Stimulated activated effector memory CD8-positive, alpha-beta T cell treated with anti-CD3 and anti-CD28 coated beads, Interleukin-12 subunit alpha, Interleukin-12 subunit beta, amount 100 ng/mL, for 72 hours (primary cell): Measurements from ENCODE around the gene GDF7.

Source experiments
- ATAC-seq: fragments of 150-1000 bp; cut with Tn5 transposase; 2 replicates; pipeline ENCODE4 v1.10.0; 2021
- DNase-seq, 2 donors: peaks; one replicate each; pipeline ENCODE4 v3.0.0; 2021 to 2022; ENCODE audit warnings: low spot score in 2 of 2
- H3K27ac Mint-ChIP-seq: one replicate; pipeline ENCODE4 v1.8.0; 2022; ENCODE audit warnings: mild to moderate bottlenecking, mixed read lengths
- H3K36me3 Mint-ChIP-seq: one replicate; pipeline ENCODE4 v1.8.0; 2022; ENCODE audit warnings: mild to moderate bottlenecking, mixed read lengths
- H3K4me1 Mint-ChIP-seq: one replicate; pipeline ENCODE4 v1.8.0; 2022; ENCODE audit warnings: mixed read lengths
- H3K4me3 Mint-ChIP-seq: one replicate; pipeline ENCODE4 v1.8.0; 2022; ENCODE audit warnings: mild to moderate bottlenecking, mixed read lengths
- H3K9me3 Mint-ChIP-seq: one replicate; pipeline ENCODE4 v1.8.0; 2022; ENCODE audit warnings: mixed read lengths

The GDF7 gene

DNA sequence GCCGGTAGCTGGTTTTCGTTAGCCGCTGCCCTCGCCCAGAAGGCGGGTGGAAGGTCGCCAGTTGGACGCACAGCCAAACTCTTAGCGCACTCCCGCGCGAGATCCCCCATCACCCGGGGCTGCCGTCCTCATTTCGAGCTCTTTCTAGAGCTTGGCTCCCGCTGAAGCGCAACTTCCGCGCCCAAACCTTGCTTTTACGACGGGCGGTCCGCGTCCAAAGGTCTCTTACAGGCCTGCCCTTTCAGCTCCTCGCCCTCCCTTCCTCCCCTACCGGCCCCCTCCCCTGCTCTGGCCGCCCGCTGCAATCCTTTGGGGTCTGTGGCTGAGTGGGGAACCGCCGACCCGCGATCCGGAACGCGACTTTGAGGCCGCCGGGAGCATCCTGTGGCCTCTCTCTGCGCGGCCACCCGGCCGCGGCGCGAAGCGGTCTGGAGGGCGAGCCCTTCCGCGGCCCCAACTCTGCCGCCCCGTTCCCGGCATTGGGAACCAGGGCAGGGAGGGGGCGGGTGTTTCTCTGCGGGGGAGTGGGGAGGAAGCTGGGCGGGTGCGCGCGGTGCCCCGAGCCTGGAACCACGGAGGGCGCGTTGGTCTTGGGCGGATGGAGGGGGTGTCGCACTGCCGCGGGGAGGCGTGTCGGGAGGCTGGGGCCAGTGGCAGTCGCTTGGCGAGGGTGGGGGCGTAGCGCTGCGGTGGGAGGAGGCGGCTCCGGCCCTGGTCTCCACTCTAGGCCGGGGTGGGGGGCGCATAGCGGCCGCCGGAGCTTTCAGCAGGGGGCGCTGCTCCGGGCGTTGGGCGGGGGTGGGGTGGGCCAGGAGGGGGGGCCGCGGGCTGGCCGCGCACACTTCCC, at the start of gene GDF7:
Gene GDF7 (plus strand): TSS at position 841 of the 847 bp plus-strand sequence. CDS start 96 bp downstream, outside the sequence.
- Mint-ChIP-seq H3K27ac (peak within 1 kb of the TSS; percentile 23), H3K4me3 (peak within 1 kb of the TSS; percentile 71), H3K9me3 (no peaks in the 10 kb centered on the region), H3K4me1 (peaks cover 22% of the 10 kb centered on the region), H3K36me3 (peaks cover 6% of the 10 kb centered on the region)
- ATAC-seq (peak; percentile 14), DNase-seq (no peak)

DNA sequence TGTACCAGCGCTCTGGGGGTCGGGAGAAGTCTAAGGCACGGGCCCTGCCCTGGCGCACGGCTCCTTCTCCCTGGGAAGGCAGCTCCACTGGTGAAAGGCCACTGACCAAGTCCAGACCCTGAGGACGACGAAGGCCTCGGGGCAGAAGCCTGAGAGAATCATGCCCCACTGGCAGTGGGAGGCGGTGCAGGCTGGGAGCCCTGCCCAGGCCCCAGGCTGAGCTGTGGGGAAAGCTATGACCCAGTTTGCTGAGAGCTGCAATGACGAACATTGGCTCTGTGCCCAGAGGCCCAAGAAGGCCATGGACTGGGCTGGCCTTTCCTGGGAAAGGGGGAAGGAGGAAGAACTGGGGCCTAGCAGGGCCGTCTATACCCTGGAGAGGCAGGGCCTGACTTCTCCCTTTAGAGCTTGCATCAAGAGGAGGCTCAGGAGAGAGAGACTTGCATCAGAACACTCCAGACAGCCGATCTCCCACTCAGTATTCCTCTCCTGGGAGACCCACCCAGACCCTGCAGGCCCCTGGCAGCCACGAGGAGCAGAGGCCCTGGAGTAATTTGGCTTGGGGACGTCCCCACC, 49.0 kb upstream of the GDF7 start:
- Mint-ChIP-seq H3K9me3 (no peaks in the 10 kb centered on the region), H3K4me1 (peaks cover 6% of the 10 kb centered on the region), H3K27ac (peak overlapping the region; percentile 76), H3K36me3 (peaks cover 15% of the 10 kb centered on the region), H3K4me3 (no peak overlapping the region)
- DNase-seq: no peak
- ATAC-seq: peak; percentile 35

DNA sequence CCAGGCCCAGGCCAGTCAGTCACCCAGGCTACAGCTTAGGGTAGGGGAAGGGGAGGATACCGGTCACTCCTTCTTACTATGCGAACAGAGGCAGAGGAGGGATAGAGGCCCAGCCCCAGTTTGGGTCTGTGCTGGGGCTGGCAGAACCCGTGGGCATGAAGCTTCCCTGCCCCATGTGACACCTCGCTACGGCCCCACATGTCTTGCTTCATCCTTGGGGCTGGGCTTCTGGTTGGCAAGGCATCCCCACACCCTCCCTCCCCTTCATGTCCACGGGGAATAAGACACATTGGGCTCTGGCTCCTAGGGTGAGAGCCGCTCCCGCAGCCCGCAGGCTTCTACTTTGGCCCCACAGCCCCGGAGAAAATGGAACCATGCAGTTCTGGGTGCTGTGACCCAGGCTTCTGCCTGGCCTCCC, 48.5 kb upstream of the GDF7 start:
- Mint-ChIP-seq H3K27ac (no peak overlapping the region), H3K36me3 (peaks cover 18% of the 10 kb centered on the region), H3K4me3 (no peak overlapping the region), H3K9me3 (no peaks in the 10 kb centered on the region), H3K4me1 (peaks cover 6% of the 10 kb centered on the region)
- no peak for DNase-seq
- no peak for ATAC-seq

DNA sequence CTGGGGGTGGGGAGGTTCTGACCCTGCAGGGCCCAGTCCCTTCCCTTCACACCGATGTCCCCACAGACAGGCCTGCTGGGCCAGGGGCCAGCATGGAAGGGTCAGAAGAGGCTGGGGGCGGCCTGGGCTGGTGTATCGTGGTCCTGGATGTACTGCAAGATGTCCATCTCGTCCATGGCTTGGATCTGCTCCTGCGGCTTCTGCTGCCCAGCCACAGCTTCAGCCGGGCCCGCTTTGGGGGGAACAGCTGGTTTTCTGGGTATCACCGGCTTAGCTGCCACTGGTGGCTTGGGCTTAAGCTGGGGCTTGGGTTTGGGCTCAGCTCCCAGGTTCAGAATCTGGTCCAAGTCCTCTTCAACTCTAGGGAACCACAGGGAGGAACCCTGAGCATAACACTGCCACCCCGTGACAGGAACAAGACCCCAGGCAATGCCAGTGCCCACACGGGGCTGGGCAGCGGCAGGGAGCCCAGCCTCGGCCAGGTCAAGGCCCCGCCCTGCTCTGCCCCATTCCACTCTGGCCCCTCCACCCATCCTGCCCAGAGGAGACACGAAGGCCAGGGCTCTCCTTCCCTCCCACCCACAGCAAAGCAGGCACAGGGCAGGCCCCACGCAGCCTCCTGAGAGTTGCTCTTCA, 47.9 kb upstream of the GDF7 start:
- peak overlapping the region; percentile 13 for H3K27ac Mint-ChIP-seq
- H3K36me3 Mint-ChIP-seq: peaks cover 18% of the 10 kb centered on the region
- no peak for DNase-seq
- no peaks in the 10 kb centered on the region for H3K9me3 Mint-ChIP-seq
- no peak for ATAC-seq
- peaks cover 6% of the 10 kb centered on the region for H3K4me1 Mint-ChIP-seq
- no peak overlapping the region for H3K4me3 Mint-ChIP-seq

DNA sequence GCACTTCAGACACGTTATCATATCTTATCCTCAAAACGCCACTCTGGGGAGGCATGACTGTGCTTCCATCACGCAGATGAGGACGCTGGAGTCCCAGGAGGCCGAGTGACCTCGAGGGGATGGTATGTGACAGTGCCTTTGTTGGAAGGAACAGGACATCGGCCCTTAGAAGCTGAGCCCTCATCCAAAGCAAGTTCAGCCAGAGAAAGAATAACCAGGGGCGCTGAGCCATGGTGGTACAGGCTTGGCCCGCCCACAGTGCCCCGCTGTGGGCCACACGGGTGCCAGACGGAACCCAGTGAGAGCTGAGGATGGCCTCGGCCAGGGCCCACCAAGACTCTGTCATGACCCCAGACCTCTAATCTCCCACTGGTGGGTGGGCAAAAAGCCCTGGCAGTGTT, 47.3 kb upstream of the GDF7 start:
- H3K9me3 Mint-ChIP-seq: no peaks in the 10 kb centered on the region
- ATAC-seq (no peak), DNase-seq (no peak)
- peaks cover 6% of the 10 kb centered on the region for H3K4me1 Mint-ChIP-seq
- peak overlapping the region; percentile 13 for H3K27ac Mint-ChIP-seq
- H3K4me3 Mint-ChIP-seq: no peak overlapping the region
- H3K36me3 Mint-ChIP-seq: peaks cover 18% of the 10 kb centered on the region

DNA sequence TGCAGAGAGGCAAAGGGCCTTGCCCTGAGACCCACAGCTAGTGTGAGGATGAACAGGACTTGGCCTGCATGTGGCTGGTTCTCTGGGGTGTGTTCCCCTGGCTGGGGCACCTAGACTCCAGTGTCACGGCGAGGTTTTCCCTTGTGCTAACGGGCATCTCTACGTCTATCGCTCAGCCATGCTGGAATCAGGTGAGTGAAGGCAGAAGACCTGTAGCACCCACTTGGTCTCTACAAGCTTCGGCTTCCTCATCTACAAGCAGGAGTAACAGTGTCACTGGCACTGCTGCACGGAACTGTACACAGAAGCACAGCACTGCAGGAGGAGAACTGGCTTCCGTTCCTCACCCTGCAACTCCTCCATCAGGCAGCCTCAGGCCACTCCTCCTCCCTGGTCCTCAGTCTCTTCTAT, 46.7 kb upstream of the GDF7 start:
- ATAC-seq: no peak

DNA sequence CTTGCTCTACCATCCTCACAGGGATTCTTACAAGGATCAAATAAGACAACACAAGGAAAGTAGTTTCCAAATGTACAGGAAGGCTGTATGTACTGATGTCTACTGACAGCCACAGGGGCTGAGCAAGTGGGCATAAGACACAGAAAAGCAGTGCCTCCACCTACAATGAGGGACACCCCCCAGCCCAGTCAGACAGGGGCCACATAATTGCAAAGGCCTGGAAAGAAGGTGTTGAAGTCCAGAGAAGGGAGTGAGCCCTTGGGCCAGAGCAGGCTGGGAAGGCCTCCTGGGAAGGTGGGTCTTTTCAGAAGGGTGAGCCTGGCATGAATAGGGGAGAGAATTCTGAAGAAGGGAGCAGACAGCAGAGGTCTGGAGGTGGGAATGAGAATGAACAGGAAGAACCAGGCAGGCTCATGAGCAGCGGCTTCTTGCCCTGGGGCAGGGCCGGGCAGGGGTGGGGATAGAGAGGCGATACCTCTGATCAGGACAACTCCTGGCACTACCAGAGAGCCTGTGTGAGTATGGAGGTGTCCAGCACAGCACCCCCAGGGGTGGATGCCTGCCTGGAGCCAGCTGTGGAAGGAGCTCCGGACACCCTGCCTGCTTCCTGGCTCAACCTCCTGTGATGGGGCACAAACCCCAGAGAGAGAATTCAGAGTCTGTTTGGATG, 46.1 kb upstream of the GDF7 start:
- peaks cover 6% of the 10 kb centered on the region for H3K4me1 Mint-ChIP-seq
- DNase-seq (no peak), ATAC-seq (no peak)
- no peak overlapping the region for H3K4me3 Mint-ChIP-seq
- no peaks in the 10 kb centered on the region for H3K9me3 Mint-ChIP-seq
- H3K36me3 Mint-ChIP-seq: peaks cover 18% of the 10 kb centered on the region
- peak overlapping the region; percentile 88 for H3K27ac Mint-ChIP-seq

More for the DNA sequence above, 46.7 kb upstream of the GDF7 start:
- Mint-ChIP-seq H3K36me3 (peaks cover 18% of the 10 kb centered on the region), H3K4me1 (peaks cover 6% of the 10 kb centered on the region), H3K4me3 (no peak overlapping the region), H3K9me3 (no peaks in the 10 kb centered on the region), H3K27ac (peak overlapping the region; percentile 88)
- DNase-seq: no peak

DNA sequence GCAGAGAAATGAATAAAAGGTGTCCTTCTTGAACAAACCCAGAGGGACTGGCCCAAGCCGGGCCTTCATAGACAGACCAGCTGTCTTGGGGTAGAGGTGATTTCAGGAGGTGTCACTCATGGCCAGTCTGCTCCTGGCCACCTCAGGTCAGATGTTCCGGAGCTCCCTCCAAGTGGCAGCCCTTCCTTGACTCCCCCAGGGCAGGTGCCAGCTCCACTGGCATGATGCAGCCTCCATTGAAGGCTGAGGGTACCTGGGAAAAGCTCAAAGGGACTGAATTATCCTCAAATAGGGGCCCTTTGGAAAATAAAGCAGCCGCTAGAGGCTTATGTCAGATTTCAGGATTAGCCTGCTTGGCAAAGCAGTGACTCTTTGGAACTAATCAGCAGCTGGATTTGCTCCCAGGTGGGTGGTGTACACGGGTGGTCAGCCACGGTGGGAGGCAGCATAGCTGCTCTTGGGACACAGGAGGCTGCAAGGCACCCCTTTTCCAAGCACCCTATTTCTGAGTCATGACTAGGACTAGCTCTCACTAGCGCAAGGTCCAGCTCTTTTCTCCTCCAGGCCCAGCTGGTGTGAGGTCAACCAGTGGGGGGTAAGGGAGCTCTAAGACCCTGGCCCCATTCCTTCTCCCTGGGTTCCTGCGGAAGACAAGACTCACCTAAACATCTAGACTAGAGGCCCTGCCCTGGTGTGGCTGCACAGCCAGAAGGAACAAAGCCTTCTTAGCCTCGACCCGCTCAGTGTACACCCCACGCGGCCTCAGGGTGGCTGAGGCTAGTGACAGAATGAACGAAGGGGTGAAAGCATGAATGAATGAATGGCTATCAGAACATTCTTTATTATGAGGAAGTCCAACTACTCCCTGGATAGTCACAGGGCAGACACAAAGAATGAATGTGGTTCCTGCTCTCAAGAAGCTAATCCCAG, 45.3 kb upstream of the GDF7 start:
- ATAC-seq (no peak), DNase-seq (no peak)
- no peak overlapping the region for H3K27ac Mint-ChIP-seq

DNA sequence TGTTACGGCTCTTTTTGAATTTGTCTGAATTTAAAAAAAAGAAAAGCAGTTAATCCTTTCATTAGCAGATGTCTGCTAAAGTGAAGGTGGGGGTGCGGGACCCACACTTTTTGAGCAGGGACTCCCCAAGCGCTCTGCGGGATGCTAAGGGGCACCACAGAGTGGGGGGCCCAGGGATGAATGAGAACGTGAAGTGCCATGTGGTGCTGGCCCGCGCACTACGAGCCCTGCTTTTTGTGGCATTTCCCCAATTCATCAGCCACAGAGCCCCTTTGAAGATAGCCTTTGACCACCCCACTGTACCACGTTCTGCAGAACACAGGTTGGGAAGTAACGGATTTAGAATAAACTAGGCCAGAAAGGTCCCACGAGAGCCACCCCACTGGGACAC, 44.7 kb upstream of the GDF7 start:
- DNase-seq (no peak), ATAC-seq (no peak)
- H3K27ac Mint-ChIP-seq: no peak overlapping the region
- H3K9me3 Mint-ChIP-seq: no peaks in the 10 kb centered on the region
- no peak overlapping the region for H3K4me3 Mint-ChIP-seq
- peaks cover 6% of the 10 kb centered on the region for H3K4me1 Mint-ChIP-seq
- peaks cover 18% of the 10 kb centered on the region for H3K36me3 Mint-ChIP-seq

More for the DNA sequence above, 45.3 kb upstream of the GDF7 start:
- H3K36me3 Mint-ChIP-seq: peaks cover 18% of the 10 kb centered on the region
- H3K4me3 Mint-ChIP-seq: no peak overlapping the region
- H3K4me1 Mint-ChIP-seq: peaks cover 6% of the 10 kb centered on the region
- no peaks in the 10 kb centered on the region for H3K9me3 Mint-ChIP-seq

DNA sequence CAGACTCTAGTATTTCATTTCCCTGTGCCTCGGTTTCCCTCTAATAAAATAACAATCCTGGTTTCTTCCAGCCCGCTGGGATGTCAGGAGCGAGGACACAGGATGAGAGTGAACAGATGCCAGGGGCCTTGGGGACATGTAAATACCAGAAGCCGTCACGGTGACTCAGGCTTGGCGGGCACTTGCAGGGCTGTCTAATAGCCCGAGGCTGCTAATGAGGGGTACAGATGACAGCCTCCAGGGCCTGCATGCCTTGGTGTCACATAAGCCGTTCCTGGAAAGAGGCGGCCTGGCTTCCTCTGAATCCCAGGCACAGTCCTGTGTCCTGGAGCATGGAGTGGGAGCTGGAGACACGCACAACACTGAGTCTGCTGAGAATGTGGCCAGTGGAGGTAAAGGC, 44.2 kb upstream of the GDF7 start:
- no peak overlapping the region for H3K27ac Mint-ChIP-seq
- no peak overlapping the region for H3K4me3 Mint-ChIP-seq
- peaks cover 4% of the 10 kb centered on the region for H3K4me1 Mint-ChIP-seq
- ATAC-seq: no peak
- H3K36me3 Mint-ChIP-seq: peaks cover 18% of the 10 kb centered on the region
- DNase-seq: no peak
- no peaks in the 10 kb centered on the region for H3K9me3 Mint-ChIP-seq

DNA sequence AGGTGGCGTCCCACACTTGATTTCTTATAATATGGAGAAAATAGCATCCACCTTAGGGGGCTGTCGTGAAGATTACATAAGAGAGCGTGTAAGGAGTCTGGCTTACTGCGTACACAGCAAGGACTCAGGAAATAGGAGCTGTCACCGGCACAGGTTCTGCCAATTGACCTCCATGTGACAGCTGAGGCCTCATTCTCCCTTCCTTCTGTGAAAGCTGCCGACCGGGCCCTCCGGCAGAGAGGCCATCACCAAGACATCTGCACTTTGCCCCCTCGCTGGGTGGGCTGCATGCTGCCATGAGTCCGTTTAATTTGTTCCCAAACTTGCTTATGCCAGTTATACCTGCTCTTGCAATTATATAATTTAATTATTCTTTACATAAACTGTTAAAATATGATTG, 43.7 kb upstream of the GDF7 start:
- Mint-ChIP-seq H3K27ac (no peak overlapping the region), H3K36me3 (peaks cover 18% of the 10 kb centered on the region), H3K4me1 (no peaks in the 10 kb centered on the region), H3K4me3 (no peak overlapping the region), H3K9me3 (no peaks in the 10 kb centered on the region)
- DNase-seq (no peak), ATAC-seq (no peak)

DNA sequence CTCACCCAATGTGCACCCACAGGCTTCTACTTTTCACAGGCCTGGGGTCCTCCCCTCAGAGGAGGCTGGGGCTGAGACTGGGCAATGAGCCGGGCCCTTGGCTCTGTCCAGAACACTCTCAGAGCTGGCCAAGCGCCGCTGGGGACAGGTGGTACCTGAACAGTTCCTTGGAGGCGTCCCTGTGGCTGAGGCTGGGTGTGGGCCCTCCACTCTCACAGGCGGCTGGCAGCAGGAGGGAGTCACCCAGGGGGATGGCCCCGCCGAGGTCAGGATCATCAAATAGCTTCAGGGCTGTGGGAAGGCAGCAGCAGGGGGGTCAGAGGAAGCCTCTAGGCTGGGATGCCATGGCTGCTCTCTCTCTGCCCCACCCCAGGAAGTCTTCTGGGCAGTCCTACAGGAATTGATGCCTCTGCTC, 43.2 kb upstream of the GDF7 start:
- ATAC-seq (no peak), DNase-seq (no peak)
- peaks cover 18% of the 10 kb centered on the region for H3K36me3 Mint-ChIP-seq
- H3K4me3 Mint-ChIP-seq: no peak overlapping the region
- no peaks in the 10 kb centered on the region for H3K4me1 Mint-ChIP-seq
- peak overlapping the region; percentile 37 for H3K27ac Mint-ChIP-seq
- H3K9me3 Mint-ChIP-seq: no peaks in the 10 kb centered on the region

DNA sequence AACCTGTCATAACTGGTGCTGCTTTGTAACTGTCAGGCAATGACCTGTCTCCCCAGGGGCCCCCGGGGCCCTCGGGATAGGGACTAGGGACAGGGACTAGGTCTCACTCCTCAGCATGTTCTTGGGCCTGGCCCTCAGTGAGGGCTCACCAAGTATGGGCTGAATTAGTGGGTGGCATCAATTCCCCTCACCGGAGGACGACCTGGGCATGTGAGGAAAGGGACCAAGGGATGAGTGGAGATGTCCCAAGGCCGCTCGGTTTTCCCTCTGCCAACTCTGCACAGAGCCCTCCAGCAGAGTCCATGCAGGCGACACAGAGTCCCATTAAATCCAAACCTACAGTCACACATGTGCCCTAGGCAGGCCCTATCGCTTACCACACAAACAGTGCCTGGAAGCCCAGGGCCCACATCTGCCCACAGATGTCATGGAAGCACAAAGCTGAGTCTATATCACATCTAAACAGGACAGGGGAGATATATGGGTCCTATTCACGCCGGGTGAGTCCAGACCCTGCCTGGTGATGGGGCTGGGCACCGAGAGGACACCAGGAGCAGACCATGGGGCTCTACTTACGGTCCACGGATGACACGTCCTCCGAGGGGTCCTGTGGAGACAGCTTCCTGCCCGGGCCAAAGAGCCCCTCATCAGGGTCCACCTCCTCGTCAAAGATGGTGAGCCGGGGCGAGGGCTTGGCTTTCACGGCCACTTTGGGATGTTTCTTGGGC, 42.6 kb upstream of the GDF7 start:
- Mint-ChIP-seq H3K27ac (peak overlapping the region; percentile 37), H3K9me3 (no peaks in the 10 kb centered on the region), H3K4me3 (no peak overlapping the region), H3K4me1 (no peaks in the 10 kb centered on the region), H3K36me3 (peaks cover 18% of the 10 kb centered on the region)
- ATAC-seq (no peak), DNase-seq (no peak)

DNA sequence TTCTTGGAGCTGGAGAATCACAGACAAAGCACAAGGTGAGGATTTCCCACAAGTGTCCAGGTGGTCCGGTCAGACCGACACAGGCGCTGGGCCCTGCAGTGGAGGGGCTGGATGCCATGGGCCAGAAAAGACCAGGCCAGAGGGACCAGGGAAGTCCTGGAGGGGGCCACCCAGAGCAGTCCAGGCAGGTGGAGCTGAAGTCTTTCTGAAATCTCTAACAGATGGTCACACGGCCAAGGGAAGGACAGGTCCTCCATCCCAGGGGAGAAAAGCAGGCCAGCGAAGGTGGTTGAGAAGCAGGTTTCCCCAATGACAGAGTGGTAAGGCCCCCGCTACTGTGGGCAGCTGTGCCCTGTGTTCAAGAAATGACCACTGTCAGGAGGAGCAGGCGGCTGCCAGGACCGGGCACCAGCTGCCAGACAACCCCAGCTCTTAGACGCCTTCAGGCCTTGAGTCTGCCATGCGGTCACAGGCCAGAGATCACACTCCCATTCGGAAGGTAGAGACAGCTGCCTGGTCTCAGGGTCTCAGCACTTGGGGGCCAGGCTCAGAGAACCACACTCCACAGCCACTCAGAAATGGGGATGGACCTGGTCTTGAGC, 42.0 kb upstream of the GDF7 start:
- Mint-ChIP-seq H3K27ac (no peak overlapping the region), H3K4me1 (no peaks in the 10 kb centered on the region), H3K9me3 (no peaks in the 10 kb centered on the region), H3K4me3 (no peak overlapping the region), H3K36me3 (peaks cover 18% of the 10 kb centered on the region)
- no peak for DNase-seq
- no peak for ATAC-seq
